ENCODE data around the gene ZNF292.

ZNF292 gene

GRCh38 chr6:87244380-87244779 is 89.0 kb downstream of the ZNF292 start:
- TF ChIP-seq FOXP2 (optimal IDR thresholded peaks at IDR 0.05; ENCODE audit: borderline replicate concordance, extremely low read depth, extremely low read length, insufficient read depth) (no peak), REST (IDR thresholded peaks at IDR 0.05; ENCODE audit: insufficient read depth in 1 of 2, low read depth in 2 of 2, low read length in 2 of 2) (no peak), TAF1 (IDR thresholded peaks at IDR 0.05; ENCODE audit: borderline replicate concordance, insufficient read depth, low read length) (no peak), POLR2AphosphoS5 (IDR thresholded peaks at IDR 0.05; ENCODE audit: low read depth, low read length) (no peak), SIN3A (IDR thresholded peaks at IDR 0.05; ENCODE audit: borderline replicate concordance, insufficient read depth, low read length) (no peak)

GRCh38 chr6:87250019-87250418 is 94.7 kb downstream of the ZNF292 start:
- TF ChIP-seq REST (IDR thresholded peaks at IDR 0.05; ENCODE audit: insufficient read depth in 1 of 2, low read depth in 2 of 2, low read length in 2 of 2) (no peak), FOXP2 (optimal IDR thresholded peaks at IDR 0.05; ENCODE audit: borderline replicate concordance, extremely low read depth, extremely low read length, insufficient read depth) (no peak), TAF1 (IDR thresholded peaks at IDR 0.05; ENCODE audit: borderline replicate concordance, insufficient read depth, low read length) (no peak), POLR2AphosphoS5 (IDR thresholded peaks at IDR 0.05; ENCODE audit: low read depth, low read length) (no peak), SIN3A (IDR thresholded peaks at IDR 0.05; ENCODE audit: borderline replicate concordance, insufficient read depth, low read length) (no peak)

GRCh38 chr6:87251225-87251624 is 95.9 kb downstream of the ZNF292 start:
- no peak for TF ChIP-seq REST (IDR thresholded peaks at IDR 0.05; ENCODE audit: insufficient read depth in 1 of 2, low read depth in 2 of 2, low read length in 2 of 2)
- no peak for TF ChIP-seq TAF1 (IDR thresholded peaks at IDR 0.05; ENCODE audit: borderline replicate concordance, insufficient read depth, low read length)
- no peak for TF ChIP-seq SIN3A (IDR thresholded peaks at IDR 0.05; ENCODE audit: borderline replicate concordance, insufficient read depth, low read length)
- TF ChIP-seq POLR2AphosphoS5 (IDR thresholded peaks at IDR 0.05; ENCODE audit: low read depth, low read length) = no peak
- no peak for TF ChIP-seq FOXP2 (optimal IDR thresholded peaks at IDR 0.05; ENCODE audit: borderline replicate concordance, extremely low read depth, extremely low read length, insufficient read depth)

DNA sequence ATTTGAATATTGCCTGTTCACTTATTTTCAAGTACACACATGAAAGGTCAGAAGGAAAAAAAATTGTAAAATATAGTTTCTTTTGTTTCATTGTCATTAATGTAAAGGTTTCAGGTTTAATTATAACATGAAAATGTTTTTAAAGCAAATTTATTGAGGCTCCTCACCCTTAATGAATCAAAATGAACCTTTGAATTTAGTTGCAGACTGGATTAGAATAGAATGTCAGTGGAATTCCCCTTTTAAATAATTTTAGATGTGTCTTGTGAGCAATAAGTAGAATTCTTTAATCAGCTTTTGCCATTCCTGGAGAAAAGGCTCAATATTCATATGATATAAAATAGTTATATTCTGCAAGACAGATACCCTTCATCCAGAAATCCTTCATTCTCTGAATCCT is 96.4 kb downstream of the ZNF292 start:
- TF ChIP-seq SIN3A (IDR thresholded peaks at IDR 0.05; ENCODE audit: borderline replicate concordance, insufficient read depth, low read length) (no peak), REST (IDR thresholded peaks at IDR 0.05; ENCODE audit: insufficient read depth in 1 of 2, low read depth in 2 of 2, low read length in 2 of 2) (no peak), POLR2AphosphoS5 (IDR thresholded peaks at IDR 0.05; ENCODE audit: low read depth, low read length) (no peak), FOXP2 (optimal IDR thresholded peaks at IDR 0.05; ENCODE audit: borderline replicate concordance, extremely low read depth, extremely low read length, insufficient read depth) (no peak), TAF1 (IDR thresholded peaks at IDR 0.05; ENCODE audit: borderline replicate concordance, insufficient read depth, low read length) (no peak)

- TF ChIP-seq FOXP2 (optimal IDR thresholded peaks at IDR 0.05; ENCODE audit: borderline replicate concordance, extremely low read depth, extremely low read length, insufficient read depth) (no peak), TAF1 (IDR thresholded peaks at IDR 0.05; ENCODE audit: borderline replicate concordance, insufficient read depth, low read length) (no peak), POLR2AphosphoS5 (IDR thresholded peaks at IDR 0.05; ENCODE audit: low read depth, low read length) (no peak)
Observed at GRCh38 chr6:87257046-87257445, 101.7 kb downstream of the ZNF292 start.
